GM19397 (cell line): ENCODE results near the gene MYBPHL.
A peak's percentile ranks its signal among the peaks of the same experiment; 100 is the strongest.

Experiments used
- ATAC-seq: cut with Tn5 transposase; IDR thresholded peaks from one replicate; pipeline ENCODE4 v1.9.1; 2021; ENCODE audit warnings: mild to moderate bottlenecking, moderate library complexity; ENCODE audit not compliant: unreplicated experiment

The MYBPHL gene

GRCh38 chr1:109253803-109254620 lies 52.8 kb downstream of the MYBPHL start:
- ATAC-seq, result no peak

GRCh38 chr1:109252893-109253802 lies 53.7 kb downstream of the MYBPHL start:
- no peak for ATAC-seq

- no peak for ATAC-seq
These were observed 54.5 kb downstream of the MYBPHL start for GRCh38 chr1:109252167-109252892.

- ATAC-seq, result no peak
These were observed 55.3 kb downstream of the MYBPHL start for GRCh38 chr1:109251277-109252166.

GRCh38 chr1:109250454-109251276 lies 56.1 kb downstream of the MYBPHL start:
- no peak for ATAC-seq

- peak; percentile 35 for ATAC-seq
These were observed 57.0 kb downstream of the MYBPHL start for GRCh38 chr1:109249654-109250401.

- peak; percentile 79 for ATAC-seq
These were observed 57.8 kb downstream of the MYBPHL start, which contains the start of gene CELSR2 for GRCh38 chr1:109248797-109249629. Gene CELSR2, plus strand, starts transcription at chr1:109249539. Its CDS starts 541 bp downstream, at chr1:109250080.

GRCh38 chr1:109248444-109248796 lies 58.4 kb downstream of the MYBPHL start:
- ATAC-seq, result no peak

GRCh38 chr1:109247401-109248365 lies 59.1 kb downstream of the MYBPHL start:
- no peak for ATAC-seq

GRCh38 chr1:109246141-109246551 lies 60.7 kb downstream of the MYBPHL start:
- ATAC-seq, result no peak

- ATAC-seq, result no peak
These were observed 62.8 kb downstream of the MYBPHL start for GRCh38 chr1:109243860-109244552.

- no peak for ATAC-seq
These were observed 63.6 kb downstream of the MYBPHL start for GRCh38 chr1:109243221-109243620.

GRCh38 chr1:109242387-109242786 lies 64.4 kb downstream of the MYBPHL start:
- no peak for ATAC-seq
